IMR-90 (cell line): Measurements from ENCODE around the gene GNG12. TPM values are rescaled to one million over a fixed set of nuclear protein-coding genes. Genes with fewer than 3 reads are reported as not detected.

Experiments
- ATAC-seq: fragments of 200-7000 bp; cut with Tn5 transposase; 2 replicates; pipeline ENCODE4 v1.9.1; 2020; ENCODE audit warnings: low read depth, mild to moderate bottlenecking, moderate library complexity
- BruUV-seq: library from RNA; stranded (reverse); fragments of 400-500 nt; replicated peaks from 2 replicates; lab custom pipeline; 2021; lab: Mats Ljungman, UMichigan
- CTCF ChIA-PET: fragments of 300-600 bp; formaldehyde crosslinking; extraction: SDS; loops from one replicate; lab custom pipeline; 2021; ENCODE audit warnings: antibody characterized with exemption; lab: Yijun Ruan, JAX
- POLR2A ChIA-PET: fragments of 300-600 bp; sonication (Branson Sonifier 250); formaldehyde crosslinking; loops from one replicate; lab custom pipeline; 2022; ENCODE audit warnings: antibody characterized with exemption; ENCODE audit not compliant: unreplicated experiment; lab: Charles Lee
- DNase-seq: peaks from one replicate; pipeline ENCODE4 v3.0.0; 2013
- H2AFZ ChIP-seq: replicated peaks from 2 replicates; pipeline ENCODE3; 2013; ENCODE audit warnings: low read length, mild to moderate bottlenecking; ENCODE audit not compliant: poor library complexity
- H2AK5ac ChIP-seq: 2 replicates; pipeline ENCODE4 v1.6.1; 2013; ENCODE audit warnings: low read depth, low read length, inconsistent platforms
- H2AK9ac ChIP-seq: replicated peaks from 2 replicates; pipeline ENCODE3; 2013; ENCODE audit warnings: mild to moderate bottlenecking, low read depth, low read length, moderate library complexity; ENCODE audit not compliant: poor library complexity
- H2BK120ac ChIP-seq: 2 replicates; pipeline ENCODE4 v1.6.1; 2013; ENCODE audit warnings: low read depth, low read length, inconsistent platforms
- H2BK15ac ChIP-seq: 3 replicates; pipeline ENCODE4 v1.6.1; 2013; ENCODE audit warnings: low read depth, low read length, inconsistent platforms
- H2BK20ac ChIP-seq: 2 replicates; pipeline ENCODE4 v1.6.1; 2013; ENCODE audit warnings: low read depth, mild to moderate bottlenecking, inconsistent platforms, low read length, moderate library complexity
- H2BK5ac ChIP-seq: 2 replicates; pipeline ENCODE4 v1.6.1; 2013; ENCODE audit warnings: mild to moderate bottlenecking, low read depth, low read length, inconsistent platforms; ENCODE audit not compliant: poor library complexity, severe bottlenecking
- H3K14ac ChIP-seq: replicated peaks from 2 replicates; pipeline ENCODE4 v1.6.1; 2013; ENCODE audit warnings: low read depth, low read length, inconsistent platforms
- H3K18ac ChIP-seq: 2 replicates; pipeline ENCODE4 v1.6.1; 2013; ENCODE audit warnings: low read depth, low read length, control low read depth
- H3K23ac ChIP-seq: 2 replicates; pipeline ENCODE4 v1.6.1; 2013; ENCODE audit warnings: low read depth, low read length, inconsistent platforms
- H3K27ac ChIP-seq: 2 replicates; pipeline ENCODE4 v1.5.1; 2013; ENCODE audit warnings: mild to moderate bottlenecking, control low read depth, low read length; ENCODE audit not compliant: insufficient read depth
- H3K27me3 ChIP-seq: 2 replicates; pipeline ENCODE4 v1.6.1; 2013; ENCODE audit warnings: low read length; ENCODE audit not compliant: control insufficient read depth, insufficient read depth
- H3K36me3 ChIP-seq: 2 replicates; pipeline ENCODE4 v1.6.1; 2013; ENCODE audit warnings: low read length, mixed read lengths; ENCODE audit not compliant: control insufficient read depth, insufficient read depth
- H3K4ac ChIP-seq: 2 replicates; pipeline ENCODE4 v1.6.1; 2013; ENCODE audit warnings: low read depth, low read length, inconsistent platforms
- H3K4me1 ChIP-seq: 2 replicates; pipeline ENCODE4 v1.6.1; 2013; ENCODE audit warnings: low read length, mixed read lengths; ENCODE audit not compliant: control insufficient read depth, insufficient read depth
- H3K4me2 ChIP-seq: 2 replicates; pipeline ENCODE4 v1.6.1; 2013; ENCODE audit warnings: low read depth, mild to moderate bottlenecking, control low read depth, low read length, moderate library complexity
- H3K4me3 ChIP-seq: 2 replicates; pipeline ENCODE4 v1.5.1; 2013; ENCODE audit warnings: low read depth, mild to moderate bottlenecking, control low read depth, low read length, moderate library complexity; ENCODE audit not compliant: insufficient read depth
- H3K56ac ChIP-seq: 2 replicates; pipeline ENCODE4 v1.6.1; 2013; ENCODE audit warnings: low read length, inconsistent platforms; ENCODE audit not compliant: insufficient read depth; ENCODE audit errors: extremely low read depth
- H3K79me1 ChIP-seq, 2 experiments: 2 replicates each; pipeline ENCODE4 v1.6.1; 2013; ENCODE audit warnings: low read length in 2 of 2, inconsistent platforms in 1 of 2, low read depth in 1 of 2
- H3K9ac ChIP-seq: 2 replicates; pipeline ENCODE4 v1.6.1; 2013; ENCODE audit warnings: low read depth, low read length, control low read depth
- H3K9me1 ChIP-seq: 2 replicates; pipeline ENCODE4 v1.6.1; 2013; ENCODE audit warnings: low read length, inconsistent platforms; ENCODE audit not compliant: insufficient read depth
- H3K9me3 ChIP-seq: 2 replicates; pipeline ENCODE4 v1.6.1; 2013; ENCODE audit warnings: low read length; ENCODE audit not compliant: control insufficient read depth, insufficient read depth
- H4K20me1 ChIP-seq: 2 replicates; pipeline ENCODE4 v1.6.1; 2013; ENCODE audit warnings: low read length, inconsistent platforms; ENCODE audit not compliant: insufficient read depth
- H4K5ac ChIP-seq: 2 replicates; pipeline ENCODE4 v1.6.1; 2013; ENCODE audit warnings: mild to moderate bottlenecking, low read depth, low read length, control low read depth
- H4K8ac ChIP-seq, 2 experiments: 2 replicates each; pipeline ENCODE4 v1.6.1; 2013; ENCODE audit warnings: low read depth in 2 of 2, low read length in 2 of 2, control low read depth in 1 of 2, inconsistent platforms in 1 of 2
- H4K91ac ChIP-seq: 2 replicates; pipeline ENCODE4 v1.6.1; 2013; ENCODE audit warnings: low read depth, low read length, inconsistent platforms; ENCODE audit not compliant: insufficient read depth
- BHLHE40 ChIP-seq: fragments of 150-350 bp; IDR thresholded peaks from 2 replicates; pipeline ENCODE4 v1.6.1; 2016; ENCODE audit warnings: mild to moderate bottlenecking, low read depth, low read length
- CEBPB ChIP-seq: IDR thresholded peaks from 2 replicates; pipeline ENCODE4 v1.6.1; 2012; ENCODE audit warnings: low read depth, low read length, improper control_type of control experiment
- CHD1 ChIP-seq: IDR thresholded peaks from 2 replicates; pipeline ENCODE4 v1.6.1; 2012; ENCODE audit warnings: low read depth, low read length, improper control_type of control experiment
- CTCF ChIP-seq: conservative IDR thresholded peaks from 2 replicates; pipeline ENCODE4 v1.5.1; 2012; ENCODE audit warnings: mild to moderate bottlenecking, low read depth, low read length, improper control_type of control experiment
- ELK1 ChIP-seq: fragments of 150-350 bp; IDR thresholded peaks from 2 replicates; pipeline ENCODE4 v1.6.1; 2016; ENCODE audit warnings: low read depth, mild to moderate bottlenecking, low read length, moderate library complexity, borderline replicate concordance
- FOS ChIP-seq: fragments of 150-350 bp; IDR thresholded peaks from 2 replicates; pipeline ENCODE4 v1.6.1; 2016; ENCODE audit warnings: low read depth, low read length
- MAZ ChIP-seq: IDR thresholded peaks from 2 replicates; pipeline ENCODE4 v1.6.1; 2012; ENCODE audit warnings: low read depth, mild to moderate bottlenecking, low read length, improper control_type of control experiment, moderate library complexity, borderline replicate concordance
- MXI1 ChIP-seq: IDR thresholded peaks from 2 replicates; pipeline ENCODE4 v1.6.1; 2012; ENCODE audit warnings: low read depth, mild to moderate bottlenecking, low read length, moderate library complexity, borderline replicate concordance
- NFE2L2 ChIP-seq: fragments of 150-350 bp; IDR thresholded peaks from 2 replicates; pipeline ENCODE4 v1.6.1; 2016; ENCODE audit warnings: low read depth, mild to moderate bottlenecking, low read length
- POLR2A ChIP-seq: IDR thresholded peaks from 2 replicates; pipeline ENCODE4 v1.6.1; 2012; ENCODE audit warnings: mild to moderate bottlenecking, low read depth, low read length
- RAD21 ChIP-seq: IDR thresholded peaks from 2 replicates; pipeline ENCODE4 v1.6.1; 2012; ENCODE audit warnings: low read length, improper control_type of control experiment
- RCOR1 ChIP-seq: IDR thresholded peaks from 2 replicates; pipeline ENCODE4 v1.6.1; 2012; ENCODE audit warnings: mild to moderate bottlenecking, low read length, improper control_type of control experiment; ENCODE audit not compliant: insufficient replicate concordance
- RFX5 ChIP-seq: IDR thresholded peaks from 2 replicates; pipeline ENCODE4 v1.8.0; 2012; ENCODE audit warnings: low read depth, mild to moderate bottlenecking, low read length, moderate library complexity
- SMC3 ChIP-seq: fragments of 150-350 bp; IDR thresholded peaks from 2 replicates; pipeline ENCODE4 v1.6.1; 2016; ENCODE audit warnings: low read depth, mild to moderate bottlenecking, antibody characterized with exemption, low read length, moderate library complexity
- USF2 ChIP-seq: fragments of 150-350 bp; IDR thresholded peaks from 2 replicates; pipeline ENCODE4 v1.6.1; 2017; ENCODE audit warnings: mild to moderate bottlenecking, antibody characterized with exemption, low read length, low read depth
- WGBS, 2 experiments: methylation state at CpG; one replicate each; pipeline versions ENCODE4 v1.1.5 to v1.1.7; 2013; ENCODE audit warnings: missing lambda C conversion rate in 2 of 2; ENCODE audit not compliant: insufficient read length in 1 of 2; ENCODE audit errors: extremely low coverage in 2 of 2; 5-methylcytosine and 5-hydroxymethylcytosine counted together
- dilution Hi-C: fragments of 300-500 bp; cut with HindIII; formaldehyde crosslinking; loops from one replicate; pipeline ENCODE4 v1.14.3; 2018; ENCODE audit warnings: low sequenced_read_pairs; ENCODE audit not compliant: unreplicated experiment
- in situ Hi-C: fragments of 300-500 bp; cut with MboI; formaldehyde crosslinking; loops from 3 replicates; pipeline ENCODE4 v1.14.3; 2019; ENCODE audit warnings: low sequenced_read_pairs, inconsistent platforms, mixed read lengths
- intact Hi-C: fragments of 100-400 bp; cut with micrococcal nuclease; formaldehyde crosslinking; loops from 2 replicates; pipeline ENCODE4 v1.10.0; 2022
- polyA plus RNA-seq, 3 experiments: library from polyadenylated mRNA; depleted of rRNA; stranded (reverse); fragments of >200 nt; gene quantifications; 2 replicates each; pipeline ENCODE4 v1.2.3, GENCODE V29; 2012; ENCODE audit warnings: low replicate concordance in 1 of 3
- total RNA-seq: library from RNA; depleted of rRNA; stranded (reverse); fragments of >200 nt; gene quantifications from 2 replicates; pipeline ENCODE4 v1.2.3, GENCODE V29; 2012

GNG12 gene
- total and polyA plus RNA-seq, 2 of the 4 experiments (the other 2 are of a cell fraction) = 92.3 to 132 TPM

GRCh38 chr1:67683316-67683715 lies 150.0 kb downstream of the GNG12 start:
- no peak overlapping the region for H2AFZ ChIP-seq
- ChIA-PET CTCF (interaction anchor here (0.6 to 2.3 kb wide), 5 partner anchors 67 to 148 kb away, joined by 3 to 11 read pairs (median 5); no protein-coding TSS in a partner anchor), POLR2A (no interaction called here)
- peak overlapping the region; percentile 63 for H2BK20ac ChIP-seq
- no peak overlapping the region for H3K14ac ChIP-seq
- ATAC-seq (no peak), DNase-seq (peak; percentile 78)
- H3K36me3 ChIP-seq = peaks cover 7% of the 10 kb centered on the region
- H2BK5ac ChIP-seq = peak overlapping the region; percentile 76
- H4K91ac ChIP-seq = peak overlapping the region; percentile 10; the same call in 1 of the 2 replicates
- H2BK120ac ChIP-seq = peak overlapping the region; percentile 41; the same call in 1 of the 2 replicates
- no peak overlapping the region; a peak in 1 of 4 replicates for H4K8ac ChIP-seq
- peaks cover 8% of the 10 kb centered on the region for H3K4me1 ChIP-seq
- peak overlapping the region; percentile 97; the same call in 1 of the 2 replicates for H3K4me2 ChIP-seq
- H2BK15ac ChIP-seq = peak overlapping the region; percentile 61; the same call in 2 of the 3 replicates
- dilution Hi-C loops = no loop called here
- no peaks in the 10 kb centered on the region for H3K27me3 ChIP-seq
- no peak overlapping the region for H3K9ac ChIP-seq
- peaks cover 12% of the 10 kb centered on the region for H4K20me1 ChIP-seq
- peak overlapping the region; percentile 30; the same call in 1 of the 2 replicates for H3K23ac ChIP-seq
- in situ Hi-C loops = loop anchor here (25.0 kb wide), 1 partner anchor 121 kb away; no protein-coding TSS in a partner anchor
- peak overlapping the region; percentile 31; the same call in 1 of the 2 replicates for H3K4ac ChIP-seq
- H4K5ac ChIP-seq = no peak overlapping the region; the same call in 1 of the 2 replicates
- peaks cover 3% of the 10 kb centered on the region for H3K9me1 ChIP-seq
- H2AK9ac ChIP-seq = no peak overlapping the region
- peak overlapping the region; percentile 51 for H3K56ac ChIP-seq
- H3K9me3 ChIP-seq = no peaks in the 10 kb centered on the region
- no peak overlapping the region for H3K27ac ChIP-seq
- no peak overlapping the region for H2AK5ac ChIP-seq
- H3K79me1 ChIP-seq = peaks cover 4 to 21% of the 10 kb centered on the region in 2 experiments; a peak in 3 of 4 replicates
- H3K4me3 ChIP-seq = peak overlapping the region; percentile 30; the same call in 1 of the 2 replicates
- intact Hi-C loops = no loop called here
- peak overlapping the region; percentile 85; the same call in 1 of the 2 replicates for H3K18ac ChIP-seq
- BruUV-seq = no TSS peak
- WGBS, 2 experiments = no CpG with 5 or more reads among the region's 3 CpGs
- TF ChIP-seq RAD21 = no peak
- TF ChIP-seq ELK1 = no peak
- TF ChIP-seq CHD1 = no peak
- no peak for TF ChIP-seq RCOR1
- no peak for TF ChIP-seq MAZ
- TF ChIP-seq USF2 = no peak
- TF ChIP-seq SMC3 = no peak
- TF ChIP-seq CEBPB = peak; percentile 96
- no peak for TF ChIP-seq NFE2L2
- TF ChIP-seq POLR2A = no peak
- TF ChIP-seq MXI1 = no peak
- no peak for TF ChIP-seq BHLHE40
- peak; percentile 61; the same call in 1 of the 2 replicates for TF ChIP-seq FOS
- no peak for TF ChIP-seq CTCF
- TF ChIP-seq RFX5 = no peak
